EL (cell line): ENCODE data around the gene SRR.

Source experiments
- DNase-seq: peaks from one replicate; pipeline ENCODE4 v3.0.0-alpha.2; 2016

The SRR gene

GRCh38 chr17:2347805-2348685 is 44.3 kb downstream of the SRR start:
- peak; percentile 80 for DNase-seq

- no peak for DNase-seq
Measured at GRCh38 chr17:2351269-2351668, 47.5 kb downstream of the SRR start.

- DNase-seq = no peak
Measured at GRCh38 chr17:2354311-2354710, 50.6 kb downstream of the SRR start.

- DNase-seq = no peak
Measured at GRCh38 chr17:2357237-2357636, 53.5 kb downstream of the SRR start.

- no peak for DNase-seq
Measured at GRCh38 chr17:2357931-2358434, 54.2 kb downstream of the SRR start.

GRCh38 chr17:2361010-2361760 is 57.4 kb downstream of the SRR start:
- no peak for DNase-seq

- no peak for DNase-seq
Measured at GRCh38 chr17:2362016-2362415, 58.3 kb downstream of the SRR start.

GRCh38 chr17:2362416-2362815 is 58.7 kb downstream of the SRR start:
- DNase-seq = no peak

- DNase-seq = no peak
Measured at GRCh38 chr17:2362881-2363280, 59.1 kb downstream of the SRR start.

- no peak for DNase-seq
Measured at GRCh38 chr17:2363318-2363717, 59.6 kb downstream of the SRR start.

- DNase-seq = no peak
Measured at GRCh38 chr17:2363851-2364762, 60.4 kb downstream of the SRR start.

- no peak for DNase-seq
Measured at GRCh38 chr17:2364763-2365116, 61.0 kb downstream of the SRR start.

GRCh38 chr17:2365132-2365531 is 61.4 kb downstream of the SRR start:
- DNase-seq = no peak

- no peak for DNase-seq
Measured at GRCh38 chr17:2366747-2367494, 63.2 kb downstream of the SRR start.

- no peak for DNase-seq
Measured at GRCh38 chr17:2368359-2368758, 64.6 kb downstream of the SRR start.

GRCh38 chr17:2369039-2369438 is 65.3 kb downstream of the SRR start:
- no peak for DNase-seq

GRCh38 chr17:2369551-2370210 is 65.9 kb downstream of the SRR start:
- no peak for DNase-seq

GRCh38 chr17:2370211-2370589 is 66.5 kb downstream of the SRR start:
- DNase-seq = no peak

GRCh38 chr17:2371183-2372130 is 67.7 kb downstream of the SRR start:
- DNase-seq = no peak

GRCh38 chr17:2372180-2372579 is 68.4 kb downstream of the SRR start:
- no peak for DNase-seq

GRCh38 chr17:2372681-2373080 is 68.9 kb downstream of the SRR start:
- no peak for DNase-seq
